ENCODE data around the gene TSPAN10. TPM values are rescaled to one million over a fixed set of nuclear protein-coding genes. Genes with fewer than 3 reads are reported as not detected.

TSPAN10 gene
- total and polyA plus RNA-seq, 2 of the 8 experiments (the other 6 are each of a cell fraction or from before 2014, with no cell fraction given), result 0.99 to 1.1 TPM

DNA sequence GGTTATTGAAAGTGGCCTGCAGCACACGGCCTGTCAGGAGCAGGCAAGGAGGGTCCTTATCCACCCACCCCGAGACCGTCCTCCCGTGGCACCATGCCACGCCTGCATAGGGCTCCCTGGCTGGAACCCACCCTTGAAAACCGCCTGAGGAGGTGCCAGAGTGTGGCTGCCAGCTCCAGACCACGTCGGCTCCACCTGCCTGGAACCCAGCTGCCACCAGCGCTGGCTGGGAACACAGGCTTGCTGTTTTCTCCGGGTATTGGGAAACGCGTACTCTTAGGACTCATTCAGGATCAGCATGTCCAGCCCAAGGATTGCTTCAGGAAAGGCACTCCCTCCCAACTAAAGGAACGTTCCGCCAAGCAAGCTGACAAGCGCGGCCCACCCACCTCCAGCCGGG lies 39.9 kb downstream of the TSPAN10 start:
- no peak overlapping the region for H2BK120ac ChIP-seq (replicated peaks; ENCODE audit: low read depth, low read length)
- H4K5ac ChIP-seq (ENCODE audit: insufficient read length, low read depth, low read length), result no peak overlapping the region
- H2AFZ ChIP-seq (ENCODE audit: low read length), result no peak overlapping the region
- H4K8ac ChIP-seq (ENCODE audit: extremely low read depth, insufficient read depth, low read length), result no peak overlapping the region
- H3K14ac ChIP-seq (ENCODE audit: insufficient read length), result no peak overlapping the region
- H3K4ac ChIP-seq (replicated peaks; ENCODE audit: insufficient read length, low read depth, low read length), result no peak overlapping the region
- no peak overlapping the region for H3K23ac ChIP-seq (ENCODE audit: insufficient read length)
- H2AK5ac ChIP-seq (ENCODE audit: low read depth, low read length), result no peak overlapping the region
- CTCF ChIA-PET (ENCODE audit: partially characterized antibody), result interaction anchor here (0.8 to 4.9 kb wide), 4 partner anchors 8 to 37 kb away, joined by 3 to 20 read pairs (median 13); no protein-coding TSS in a partner anchor
- no peak overlapping the region for H3K27ac ChIP-seq (ENCODE audit: low read depth, low read length)
- no peak overlapping the region for H4K91ac ChIP-seq (replicated peaks; ENCODE audit: insufficient read length, low read length)
- H3K79me2 ChIP-seq (ENCODE audit: control insufficient read depth in 1 of 2, insufficient read depth in 2 of 2, low read length in 2 of 2), result peaks cover 0 to 3% of the 10 kb centered on the region in 2 experiments; a peak in 1 of 4 replicates
- peaks cover 5 to 22% of the 10 kb centered on the region in 2 experiments for H4K20me1 ChIP-seq (replicated peaks in 1 of 2; ENCODE audit: control insufficient read depth in 1 of 2, insufficient read depth in 2 of 2, low read length in 2 of 2)
- no peaks in the 10 kb centered on the region for H3K4me1 ChIP-seq (replicated peaks in 1 of 4; ENCODE audit: control insufficient read depth in 3 of 4, insufficient read depth in 4 of 4, low read length in 3 of 4)
- no peak overlapping the region for H2BK5ac ChIP-seq (ENCODE audit: low read depth, low read length)
- 98% methylated on average over 17 of the region's 17 CpGs; no CpG with 5 or more reads in 1 of the 2 experiments for WGBS, 2 experiments (ENCODE audit: extremely low coverage in 1 of 2, insufficient coverage in 1 of 2, insufficient read length in 1 of 2, insufficient replicate concordance in 2 of 2, low coverage in 1 of 2, low lambda C conversion rate in 2 of 2, missing lambda C conversion rate in 1 of 2)
- no peak overlapping the region for H2BK15ac ChIP-seq (ENCODE audit: low read length)
- H3K23me2 ChIP-seq (ENCODE audit: low read depth, low read length), result no peaks in the 10 kb centered on the region
- H2BK12ac ChIP-seq (ENCODE audit: low read depth, low read length), result no peak overlapping the region
- no peak overlapping the region for H3K56ac ChIP-seq (replicated peaks; ENCODE audit: insufficient read length, low read depth, low read length)
- TF ChIP-seq GABPA (IDR thresholded peaks at IDR 0.05; ENCODE audit: borderline replicate concordance, insufficient read depth, low read length) (no peak), JUND (IDR thresholded peaks at IDR 0.05; ENCODE audit: low read length) (no peak), POLR2AphosphoS5 (IDR thresholded peaks at IDR 0.05; ENCODE audit: low read depth, low read length) (no peak), POLR2A (IDR thresholded peaks at IDR 0.05; ENCODE audit: control extremely low read depth in 1 of 2, low read depth in 2 of 2, low read length in 2 of 2) (peak in 1 of 2 experiments; percentile 23; a peak in 2 of 3 replicates)
- H3K27me3 ChIP-seq (replicated peaks in 1 of 4; ENCODE audit: control insufficient read depth in 3 of 4, extremely low read depth in 1 of 4, insufficient read depth in 3 of 4, low read length in 3 of 4), result no peaks in the 10 kb centered on the region; a peak in 1 of 7 replicates
- DNase-seq (ENCODE audit: low read depth in 1 of 2, low spot score in 2 of 2) (no peak), FAIRE-seq (no peak)
- no peak overlapping the region for H3K4me2 ChIP-seq (ENCODE audit: insufficient read depth in 1 of 2, low read depth in 2 of 2, low read length in 2 of 2)
- H3K18ac ChIP-seq (ENCODE audit: extremely low read depth, low read length), result no peak overlapping the region
- no peak overlapping the region for H2BK20ac ChIP-seq (ENCODE audit: low read length)
- no peak overlapping the region for H3K4me3 ChIP-seq (ENCODE audit: extremely low read depth in 1 of 4, insufficient read depth in 2 of 4, low read depth in 3 of 4, low read length in 4 of 4)
- no peaks in the 10 kb centered on the region; the same call in 1 of the 2 replicates for H3K79me1 ChIP-seq (ENCODE audit: low read depth, low read length)
- H3K36me3 ChIP-seq (ENCODE audit: control insufficient read depth in 2 of 4, insufficient read depth in 4 of 4, low read length in 3 of 4), result peaks cover 10 to 25% (median 22%) of the 10 kb centered on the region in 4 experiments
- POLR2A ChIA-PET (ENCODE audit: partially characterized antibody), result interaction anchor here (0.9 to 28.4 kb wide), 6 partner anchors 8 to 32 kb away, joined by 3 to 436 read pairs (median 4); partner anchors contain the start of genes MRPL12 and SLC25A10
- H3K9ac ChIP-seq (replicated peaks in 1 of 4; ENCODE audit: extremely low read depth in 1 of 4, low read depth in 3 of 4, low read length in 3 of 4), result no peak overlapping the region
- no peaks in the 10 kb centered on the region for H3K9me3 ChIP-seq (ENCODE audit: insufficient read depth in 2 of 2, low read depth in 1 of 2, low read length in 1 of 2)

Measured in H1 (cell line).